ENCODE measurements around the gene FOXN3.

- TF ChIP-seq CTCF (IDR thresholded peaks at IDR 0.05), result no peak
- TF ChIP-seq POLR2A (IDR thresholded peaks at IDR 0.05), result no peak
Observed at GRCh38 chr14:89332031-89332430, 85.0 kb downstream of the FOXN3 start.
